KOPT-K1 (cell line): Measurements from ENCODE around the gene COQ4.

ENCODE experiments used
- H3K27ac ChIP-seq: fragments of 200-600 bp; sonication (generic); 2 replicates; pipeline ENCODE4 v1.5.1; 2016; ENCODE audit warnings: antibody characterized with exemption, mild to moderate bottlenecking, low read depth, low read length; ENCODE audit not compliant: poor library complexity, severe bottlenecking
- H3K36me3 ChIP-seq: fragments of 200-600 bp; sonication (generic); 2 replicates; pipeline ENCODE4 v1.5.1; 2017; ENCODE audit warnings: antibody characterized with exemption, mild to moderate bottlenecking, low read length, moderate library complexity; ENCODE audit not compliant: insufficient read depth
- H3K9me3 ChIP-seq: fragments of 200-600 bp; sonication (generic); 2 replicates; pipeline ENCODE4 v1.5.1; 2017; ENCODE audit warnings: antibody characterized with exemption, low read length, mild to moderate bottlenecking; ENCODE audit not compliant: insufficient read depth, poor library complexity, severe bottlenecking

Gene COQ4

DNA sequence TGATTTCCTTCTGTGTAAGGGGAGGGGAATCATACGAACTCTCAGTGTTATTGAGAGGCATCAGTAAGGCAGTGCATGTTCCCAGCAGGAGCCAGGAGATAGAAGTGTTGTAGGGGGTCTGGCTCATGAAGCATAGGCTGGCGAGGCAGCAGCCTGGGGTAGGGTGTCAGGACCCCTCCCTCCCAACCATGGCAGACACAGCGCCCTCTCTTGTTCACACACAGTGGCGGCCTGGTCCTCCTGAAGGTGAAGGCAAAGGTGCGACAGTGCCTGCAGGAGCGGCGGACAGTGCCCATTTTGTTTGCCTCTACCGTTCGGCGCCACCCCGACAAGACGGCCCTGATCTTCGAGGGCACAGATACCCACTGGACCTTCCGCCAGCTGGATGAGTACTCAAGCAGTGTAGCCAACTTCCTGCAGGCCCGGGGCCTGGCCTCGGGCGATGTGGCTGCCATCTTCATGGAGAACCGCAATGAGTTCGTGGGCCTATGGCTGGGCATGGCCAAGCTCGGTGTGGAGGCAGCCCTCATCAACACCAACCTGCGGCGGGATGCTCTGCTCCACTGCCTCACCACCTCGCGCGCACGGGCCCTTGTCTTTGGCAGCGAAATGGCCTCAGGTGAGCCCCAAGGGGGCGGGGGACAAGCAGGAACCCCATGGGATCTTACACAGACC lies 22.4 kb downstream of the COQ4 start:
- Histone ChIP-seq H3K36me3 (peaks cover 54% of the 10 kb centered on the region), H3K9me3 (no peaks in the 10 kb centered on the region), H3K27ac (no peak overlapping the region)

GRCh38 chr9:128349125-128349524 lies 26.5 kb downstream of the COQ4 start:
- H3K27ac ChIP-seq = no peak overlapping the region
- no peaks in the 10 kb centered on the region for H3K9me3 ChIP-seq
- H3K36me3 ChIP-seq = peaks cover 53% of the 10 kb centered on the region

- H3K9me3 ChIP-seq = no peaks in the 10 kb centered on the region
- H3K36me3 ChIP-seq = peaks cover 46% of the 10 kb centered on the region
- no peak overlapping the region for H3K27ac ChIP-seq
Observed at GRCh38 chr9:128349772-128350171, 27.1 kb downstream of the COQ4 start.

- Histone ChIP-seq H3K36me3 (peaks cover 33% of the 10 kb centered on the region; the same call in 1 of the 2 replicates), H3K9me3 (no peaks in the 10 kb centered on the region), H3K27ac (no peak overlapping the region)
Observed at GRCh38 chr9:128355451-128355850, 32.8 kb downstream of the COQ4 start.

GRCh38 chr9:128358090-128358489 lies 35.5 kb downstream of the COQ4 start:
- peaks cover 23% of the 10 kb centered on the region; the same call in 1 of the 2 replicates for H3K36me3 ChIP-seq
- no peaks in the 10 kb centered on the region for H3K9me3 ChIP-seq
- H3K27ac ChIP-seq = no peak overlapping the region

- H3K9me3 ChIP-seq = no peaks in the 10 kb centered on the region
- peaks cover 20% of the 10 kb centered on the region; the same call in 1 of the 2 replicates for H3K36me3 ChIP-seq
- no peak overlapping the region for H3K27ac ChIP-seq
Observed at GRCh38 chr9:128358861-128359260, 36.2 kb downstream of the COQ4 start.

DNA sequence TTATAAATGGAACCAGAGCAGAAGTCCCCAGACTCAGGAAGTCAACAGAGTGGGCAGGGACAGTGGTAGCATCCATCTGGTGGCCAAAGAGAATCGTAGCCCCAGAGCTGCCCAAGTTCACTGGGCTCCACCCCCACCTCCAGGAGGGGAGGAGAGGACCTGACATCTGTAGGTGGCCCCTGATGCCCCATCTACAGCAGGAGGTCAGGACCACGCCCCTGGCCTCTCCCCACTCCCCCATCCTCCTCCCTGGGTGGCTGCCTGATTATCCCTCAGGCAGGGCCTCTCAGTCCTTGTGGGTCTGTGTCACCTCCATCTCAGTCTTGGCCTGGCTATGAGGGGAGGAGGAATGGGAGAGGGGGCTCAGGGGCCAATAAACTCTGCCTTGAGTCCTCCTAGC lies 38.2 kb downstream of the COQ4 start:
- H3K36me3 ChIP-seq = peaks cover 10% of the 10 kb centered on the region; the same call in 1 of the 2 replicates
- no peaks in the 10 kb centered on the region for H3K9me3 ChIP-seq
- H3K27ac ChIP-seq = no peak overlapping the region

DNA sequence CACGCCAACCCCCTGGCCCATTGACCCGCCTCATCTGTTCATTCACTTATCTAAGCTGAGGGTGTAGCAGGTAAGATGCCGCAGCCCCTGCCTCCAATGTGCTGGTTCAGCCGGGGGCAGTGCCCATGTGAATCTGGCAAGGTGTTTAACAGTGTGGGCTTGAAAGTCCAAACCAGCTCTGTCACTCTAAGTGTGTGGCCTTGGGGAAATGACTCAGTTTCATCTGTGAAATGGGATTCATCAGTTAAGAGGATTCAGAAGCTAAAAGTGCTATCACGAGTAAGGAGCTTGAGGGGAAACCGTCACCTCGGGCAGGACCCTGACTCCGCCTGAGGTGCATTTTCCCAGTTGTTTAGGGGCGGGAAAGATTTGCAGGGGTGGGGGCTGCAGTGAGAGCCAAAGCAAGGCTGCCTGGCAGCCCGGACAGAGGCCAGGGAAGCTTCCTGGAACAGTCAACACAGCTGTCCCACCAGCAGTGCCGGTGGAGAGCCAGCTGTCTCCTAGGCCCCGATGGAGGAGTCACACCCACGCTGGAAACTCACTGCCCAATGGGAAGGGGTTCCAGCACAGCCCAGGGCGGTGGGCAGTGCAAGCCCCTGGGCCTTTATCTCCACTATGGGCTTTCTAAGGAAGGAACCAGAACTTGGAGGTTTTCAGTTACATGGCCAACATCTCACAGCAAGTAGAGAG lies 38.8 kb downstream of the COQ4 start:
- H3K36me3 ChIP-seq = peaks cover 4% of the 10 kb centered on the region; the same call in 1 of the 2 replicates
- H3K9me3 ChIP-seq = no peaks in the 10 kb centered on the region
- no peak overlapping the region for H3K27ac ChIP-seq

- Histone ChIP-seq H3K9me3 (no peaks in the 10 kb centered on the region), H3K36me3 (peaks cover 4% of the 10 kb centered on the region; the same call in 1 of the 2 replicates), H3K27ac (no peak overlapping the region)
Observed at GRCh38 chr9:128361986-128362646, 39.5 kb downstream of the COQ4 start.

DNA sequence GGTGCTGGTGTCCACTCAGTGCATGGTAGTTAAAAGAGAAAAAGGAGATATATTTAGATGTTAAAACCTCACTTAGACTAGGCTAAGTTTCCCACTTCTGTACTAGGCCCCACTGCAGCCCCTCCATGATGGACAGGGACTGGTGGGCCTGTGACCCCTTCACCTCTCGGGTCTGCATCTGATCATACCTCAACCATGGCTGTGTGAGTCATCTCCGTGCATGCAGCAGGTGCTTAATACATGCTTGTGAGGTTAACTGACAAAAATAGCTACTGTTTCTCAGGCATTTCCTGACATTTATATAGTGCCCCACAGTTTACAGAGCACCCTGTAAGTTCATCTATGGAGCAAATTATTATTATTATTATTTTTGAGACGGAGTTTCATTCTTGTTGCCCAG lies 40.1 kb downstream of the COQ4 start:
- H3K9me3 ChIP-seq = no peaks in the 10 kb centered on the region
- no peaks in the 10 kb centered on the region; the same call in 1 of the 2 replicates for H3K36me3 ChIP-seq
- H3K27ac ChIP-seq = no peak overlapping the region

- Histone ChIP-seq H3K27ac (peak overlapping the region; percentile 91), H3K36me3 (no peaks in the 10 kb centered on the region), H3K9me3 (no peaks in the 10 kb centered on the region)
Observed at GRCh38 chr9:128365525-128365924, 42.9 kb downstream of the COQ4 start.

- H3K27ac ChIP-seq = no peak overlapping the region
- H3K36me3 ChIP-seq = peaks cover 5% of the 10 kb centered on the region; the same call in 1 of the 2 replicates
- H3K9me3 ChIP-seq = no peaks in the 10 kb centered on the region
Observed at GRCh38 chr9:128369024-128369706, 46.5 kb downstream of the COQ4 start.

GRCh38 chr9:128370367-128370751 lies 47.7 kb downstream of the COQ4 start:
- no peaks in the 10 kb centered on the region for H3K9me3 ChIP-seq
- peaks cover 13% of the 10 kb centered on the region; the same call in 1 of the 2 replicates for H3K36me3 ChIP-seq
- peak overlapping the region; percentile 76 for H3K27ac ChIP-seq

GRCh38 chr9:128370752-128371629 lies 48.4 kb downstream of the COQ4 start, which contains the start of gene URM1:
TSS of gene URM1 (plus strand) at chr9:128371374. CDS start at chr9:128371381, 7 bp downstream.
- Histone ChIP-seq H3K36me3 (peaks cover 13% of the 10 kb centered on the region; the same call in 1 of the 2 replicates), H3K27ac (peak within 1 kb of the TSS; percentile 76), H3K9me3 (no peaks in the 10 kb centered on the region)
